HG03135 (cell line): ENCODE data around the gene CUEDC1.

Experiments used
- ATAC-seq: cut with Tn5 transposase; IDR thresholded peaks from one replicate; pipeline ENCODE4 v1.9.1; 2021; ENCODE audit warnings: mild to moderate bottlenecking, moderate library complexity; ENCODE audit not compliant: unreplicated experiment

The CUEDC1 gene

GRCh38 chr17:57955183-57955931 lies at the start of gene CUEDC1:
Gene CUEDC1, minus strand, starts transcription at chr17:57955412. Its CDS starts 69,848 bp downstream, at chr17:57885564.
- no peak for ATAC-seq

- ATAC-seq, result no peak
These were observed 48.8 kb upstream of the CUEDC1 start for GRCh38 chr17:58004060-58004459.

- no peak for ATAC-seq
These were observed 47.8 kb upstream of the CUEDC1 start for GRCh38 chr17:58002973-58003372.

- no peak for ATAC-seq
These were observed 47.1 kb upstream of the CUEDC1 start for GRCh38 chr17:58002154-58002948.

GRCh38 chr17:58001461-58002124 lies 46.4 kb upstream of the CUEDC1 start:
- no peak for ATAC-seq

GRCh38 chr17:57999496-58000017 lies 44.3 kb upstream of the CUEDC1 start:
- ATAC-seq, result no peak

- no peak for ATAC-seq
These were observed 43.8 kb upstream of the CUEDC1 start for GRCh38 chr17:57999010-57999495.

GRCh38 chr17:57997085-57997809 lies 42.0 kb upstream of the CUEDC1 start:
- ATAC-seq, result no peak

GRCh38 chr17:57995076-57995956 lies 40.1 kb upstream of the CUEDC1 start:
- ATAC-seq, result no peak

GRCh38 chr17:57994436-57994835 lies 39.2 kb upstream of the CUEDC1 start:
- ATAC-seq, result no peak

GRCh38 chr17:57993471-57994365 lies 38.5 kb upstream of the CUEDC1 start:
- ATAC-seq, result no peak

GRCh38 chr17:57991537-57991936 lies 36.3 kb upstream of the CUEDC1 start:
- no peak for ATAC-seq

- ATAC-seq, result no peak
These were observed 34.8 kb upstream of the CUEDC1 start for GRCh38 chr17:57990037-57990436.

- peak; percentile 66 for ATAC-seq
These were observed 33.4 kb upstream of the CUEDC1 start for GRCh38 chr17:57988301-57989250.

GRCh38 chr17:57987581-57988300 lies 32.5 kb upstream of the CUEDC1 start, which contains the start of gene VEZF1:
Gene VEZF1, minus strand, starts transcription at chr17:57988254. Its CDS starts 143 bp downstream, at chr17:57988111.
- peak; percentile 53 for ATAC-seq

GRCh38 chr17:57986841-57987580 lies 31.8 kb upstream of the CUEDC1 start:
- ATAC-seq, result peak; percentile 7
